ENCODE data around the gene INKA1.

DNA sequence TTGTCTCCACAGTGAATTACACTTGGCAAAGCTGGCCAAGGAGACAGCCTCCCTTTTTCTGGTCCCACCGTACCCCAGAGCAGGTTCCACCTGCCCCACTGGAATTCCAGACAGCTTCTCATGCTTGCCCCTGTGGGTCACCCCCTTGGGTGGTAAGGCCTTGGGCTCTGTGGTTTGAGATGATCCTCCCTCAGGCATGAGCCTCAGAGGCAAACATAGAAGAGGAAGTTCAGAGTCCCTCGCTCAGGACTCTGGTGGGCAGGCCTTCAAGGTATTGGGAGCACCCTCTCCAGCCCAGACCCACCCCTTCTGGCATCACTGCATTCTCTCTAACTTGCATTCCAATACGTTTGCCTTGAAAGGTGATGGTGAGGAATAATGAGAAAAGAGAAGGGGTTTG is 28.3 kb downstream of the INKA1 start:
- TF ChIP-seq KDM5A (IDR thresholded peaks at IDR 0.05; ENCODE audit: low read length) (no peak), KDM1A (IDR thresholded peaks at IDR 0.05; ENCODE audit: borderline replicate concordance, low read length) (no peak), MAFK (IDR thresholded peaks at IDR 0.05; ENCODE audit: low read depth, low read length) (no peak), HDAC2 (IDR thresholded peaks at IDR 0.05; ENCODE audit: borderline replicate concordance in 1 of 2, low read depth in 2 of 2, low read length in 2 of 2) (no peak), CBX5 (IDR thresholded peaks at IDR 0.05; ENCODE audit: low read depth, low read length) (no peak), CTCF (IDR thresholded peaks at IDR 0.05; ENCODE audit: control extremely low read depth in 1 of 3, insufficient read depth in 1 of 3, low read depth in 1 of 3, low read length in 3 of 3) (no peak), SP4 (IDR thresholded peaks at IDR 0.05; ENCODE audit: low read length) (no peak)
